Hematopoietic multipotent progenitor cell treated with erythropoietin and hydrocortisone succinate and interleukin-3 and kit ligand, for 17 days (in vitro differentiated cells): ENCODE measurements around the gene FHIT.

ENCODE experiments used
- DNase-seq: peaks from one replicate; pipeline ENCODE4 v3.0.0-alpha.2; 2015; ENCODE audit warnings: low spot score

Gene FHIT

DNA sequence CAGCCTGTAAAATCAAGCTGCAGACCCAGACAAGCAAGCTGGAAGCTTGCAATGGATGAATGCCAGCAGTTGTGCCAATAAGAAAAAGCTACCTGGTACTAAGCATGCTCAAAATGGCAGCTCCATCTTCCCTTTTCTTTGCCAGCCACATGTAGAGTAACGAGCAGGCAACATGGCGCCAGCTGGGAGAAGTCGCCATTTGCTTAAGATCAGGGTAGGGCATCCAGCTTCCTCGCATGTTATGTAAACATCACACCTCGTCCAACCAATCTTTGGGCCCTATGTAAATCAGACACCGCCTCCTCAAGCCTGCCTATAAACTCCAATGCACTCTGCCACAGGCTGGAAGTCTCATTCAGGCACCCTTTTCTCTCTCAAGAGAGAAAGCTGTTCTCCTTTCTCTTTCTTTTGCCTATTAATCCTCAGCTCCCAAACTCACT, 973.9 kb downstream of the FHIT start:
- no peak for DNase-seq

DNA sequence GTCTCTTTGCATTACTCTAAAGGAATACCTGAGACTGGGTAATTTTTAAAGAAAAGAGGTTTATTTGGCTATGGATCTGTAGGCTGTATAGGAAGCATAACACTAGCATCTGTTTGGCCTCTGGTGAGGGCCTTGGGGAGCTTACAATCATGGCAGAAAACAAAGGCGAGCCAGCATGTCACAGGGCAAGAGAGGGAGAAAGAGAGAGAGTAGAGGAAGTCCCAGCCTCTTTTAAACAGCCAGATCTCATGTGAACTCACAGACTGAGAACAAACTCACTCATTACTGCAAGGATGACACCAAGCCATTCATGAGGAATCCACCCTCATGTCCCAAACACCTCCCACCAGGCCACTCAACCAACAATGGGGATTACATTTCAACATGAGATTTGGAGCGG, 974.6 kb downstream of the FHIT start:
- DNase-seq: no peak

DNA sequence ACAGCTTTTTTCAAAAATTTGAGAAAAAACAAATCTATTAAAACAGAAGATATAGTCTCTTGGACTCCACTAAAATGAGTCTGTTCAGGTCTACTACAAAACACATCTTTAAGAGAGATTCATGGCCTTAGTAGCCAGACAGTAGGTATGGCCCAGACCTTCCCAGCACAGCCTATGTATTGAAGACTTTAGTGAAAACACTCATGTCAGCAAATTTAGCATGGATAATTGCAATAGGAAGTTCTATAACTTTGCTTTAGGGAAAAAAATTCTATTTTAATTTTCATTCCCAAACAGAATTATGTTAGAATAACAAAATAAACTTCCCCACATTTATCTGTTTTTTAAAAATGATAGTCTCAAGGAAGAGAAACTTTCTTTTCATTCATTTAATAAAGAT, 976.6 kb downstream of the FHIT start:
- DNase-seq: no peak

DNA sequence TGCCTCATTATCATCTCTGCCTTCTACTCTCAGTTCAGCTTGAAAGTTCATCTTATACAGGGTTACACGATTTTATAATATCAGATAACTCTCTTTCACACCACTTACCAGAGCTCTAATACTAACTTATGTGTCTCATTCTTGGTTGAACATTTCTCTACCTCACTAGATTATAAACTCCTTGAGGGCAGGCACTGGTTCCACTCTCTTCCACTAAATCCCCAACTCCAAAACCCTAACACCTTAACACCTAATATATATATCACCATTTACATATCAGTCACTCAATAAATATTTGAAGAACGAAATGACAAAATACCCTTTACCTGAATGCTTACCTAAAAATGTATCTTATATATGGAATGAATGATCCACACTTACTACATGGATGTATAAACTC, 977.2 kb downstream of the FHIT start:
- no peak for DNase-seq

DNA sequence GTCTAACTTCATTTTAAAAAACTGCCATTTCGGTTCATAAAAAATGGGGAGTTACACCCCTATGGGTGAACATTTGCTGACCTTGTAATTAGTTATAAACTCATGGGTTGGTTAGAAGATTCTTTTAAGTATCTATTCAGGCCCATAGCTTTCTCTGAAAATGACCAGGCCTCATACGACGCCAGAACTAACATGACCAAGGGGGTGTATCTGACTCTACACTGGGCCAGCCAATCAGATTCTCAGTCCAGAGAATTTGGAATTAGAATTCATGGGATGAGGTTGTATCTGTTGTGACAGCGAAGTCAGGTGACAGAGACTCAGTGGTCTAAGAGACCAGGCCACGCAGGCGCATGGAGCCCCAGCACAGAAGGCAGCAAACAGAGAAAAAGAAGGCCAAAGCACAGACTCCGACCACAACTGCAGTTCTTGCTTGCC, 981.4 kb downstream of the FHIT start:
- DNase-seq: no peak

DNA sequence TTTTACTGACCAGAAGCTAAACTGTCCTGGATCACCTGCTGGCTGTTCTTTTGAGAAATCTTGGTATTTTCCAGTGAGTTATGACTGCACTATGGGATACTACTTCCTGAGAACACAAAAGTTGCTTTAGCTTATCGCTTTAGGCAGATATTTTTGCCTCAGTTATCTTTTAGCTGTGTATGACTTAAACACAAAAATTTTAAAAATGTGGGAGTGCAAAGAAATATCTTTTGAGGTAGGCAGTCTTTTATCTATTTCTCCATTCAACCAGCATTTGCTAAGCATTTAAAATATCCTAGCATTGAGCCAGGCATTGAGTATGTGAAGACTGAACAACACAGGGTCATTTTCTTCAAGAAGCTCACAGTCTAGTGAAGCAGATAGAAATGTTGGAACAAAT, 981.9 kb downstream of the FHIT start:
- DNase-seq: no peak

DNA sequence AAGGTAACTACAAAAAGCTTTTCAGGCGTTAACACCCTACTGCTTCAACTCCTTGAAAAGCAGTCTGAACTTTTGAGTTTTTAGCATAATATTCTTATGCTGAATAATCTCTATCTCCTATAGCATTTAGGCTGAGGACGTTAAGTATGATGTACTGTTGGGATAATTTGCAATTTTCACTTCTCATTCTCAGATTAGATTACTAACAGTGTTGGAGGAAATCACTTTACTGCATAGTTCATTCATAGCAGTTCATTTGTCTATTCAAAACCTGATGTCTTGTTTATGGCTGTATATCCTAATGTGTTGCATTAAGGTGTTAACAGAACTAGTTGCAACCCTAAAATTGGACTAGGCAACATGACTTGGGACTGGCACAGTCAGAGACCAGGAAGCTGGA, 983.1 kb downstream of the FHIT start:
- DNase-seq: no peak

DNA sequence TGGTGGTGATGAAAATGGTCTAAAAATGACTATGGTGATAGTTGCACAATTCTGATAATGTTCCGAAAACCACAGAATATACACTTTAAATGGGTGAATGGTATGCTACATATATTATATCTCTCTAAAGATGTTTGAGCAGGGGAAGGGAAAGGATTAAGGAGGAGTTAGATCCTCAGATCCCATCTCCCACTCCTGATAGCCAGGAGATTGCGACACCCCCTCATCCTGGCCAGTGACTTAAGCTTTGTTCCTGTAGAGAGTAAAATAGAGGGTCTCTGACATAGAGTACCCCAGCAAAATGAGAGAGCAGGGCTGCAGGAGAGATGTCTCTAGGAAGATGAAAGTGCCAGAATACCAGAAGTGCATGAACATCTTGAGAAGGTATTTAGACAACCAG, 984.8 kb downstream of the FHIT start:
- DNase-seq: no peak

DNA sequence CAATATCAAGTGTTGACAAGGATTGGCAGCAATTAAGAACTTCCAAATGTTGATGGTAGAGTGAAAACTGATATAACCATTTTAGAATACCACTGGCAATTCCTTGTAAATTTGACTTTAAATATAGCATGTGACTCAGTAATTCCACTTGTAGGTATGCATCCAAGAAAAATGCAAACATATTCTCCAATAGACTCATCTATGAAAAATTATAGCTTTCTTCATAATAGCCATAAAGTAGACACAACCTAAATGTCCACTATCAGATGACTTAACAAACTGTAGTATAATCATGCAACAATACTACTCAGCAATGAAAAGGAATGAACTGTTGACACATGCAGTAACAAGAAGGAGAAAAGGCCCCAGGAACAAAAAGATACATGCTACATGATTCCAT, 988.1 kb downstream of the FHIT start:
- DNase-seq: no peak

DNA sequence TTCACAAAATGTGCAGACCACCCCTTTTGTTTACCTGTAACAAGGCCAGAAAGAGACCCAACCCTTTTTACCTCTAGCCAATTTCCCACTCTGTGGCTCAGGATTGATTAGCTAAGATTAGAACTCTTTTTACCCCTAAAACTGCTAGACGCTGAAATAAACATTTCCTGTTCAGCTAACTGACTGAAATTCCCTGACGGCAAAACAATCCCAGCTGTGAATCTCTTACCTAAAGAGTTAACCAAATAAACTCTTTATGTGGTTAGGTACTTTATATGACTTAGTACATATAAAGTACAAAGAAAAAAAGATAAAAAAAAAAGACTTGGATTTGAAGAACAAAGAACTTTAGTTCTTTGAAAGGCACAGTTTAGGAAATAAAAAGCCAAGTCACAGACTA, 988.7 kb downstream of the FHIT start:
- DNase-seq: no peak

DNA sequence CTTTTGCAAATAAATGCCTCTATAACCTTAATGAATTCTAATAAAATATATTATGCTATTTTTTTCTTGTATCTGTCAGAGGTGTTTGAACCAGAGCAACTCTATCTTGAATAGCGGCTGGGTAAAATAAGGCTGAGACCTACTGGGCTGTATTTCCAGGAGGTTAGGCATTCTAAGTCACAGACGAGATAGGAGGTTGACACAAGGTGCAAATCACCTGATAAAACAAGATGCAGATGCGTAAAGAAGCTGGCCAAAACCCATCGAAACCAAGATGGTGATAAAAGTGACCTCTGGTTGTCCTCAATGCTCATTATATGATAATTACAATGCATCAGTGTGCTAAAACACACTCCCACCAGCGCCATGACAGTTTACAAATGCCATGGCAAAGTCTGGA, 990.7 kb downstream of the FHIT start:
- DNase-seq: no peak

DNA sequence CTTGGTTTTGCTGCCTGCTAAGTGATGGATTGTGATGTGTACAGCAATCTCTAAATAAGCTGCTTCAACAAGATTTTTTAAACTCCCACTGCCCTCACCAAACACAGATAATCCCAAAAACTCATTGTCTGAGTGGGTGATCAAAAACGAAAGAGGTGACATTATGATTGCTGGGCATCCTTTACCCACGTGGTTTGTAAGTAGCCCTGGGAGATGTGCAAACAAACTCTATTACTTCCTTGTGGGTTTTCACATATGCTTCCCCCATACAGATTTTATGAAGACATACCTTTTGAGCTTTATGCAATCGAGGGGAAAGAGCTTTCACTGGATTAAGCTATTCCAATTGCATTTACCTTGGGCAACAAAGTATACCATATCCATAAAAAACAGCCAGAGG, 1000.4 kb downstream of the FHIT start:
- DNase-seq: no peak

DNA sequence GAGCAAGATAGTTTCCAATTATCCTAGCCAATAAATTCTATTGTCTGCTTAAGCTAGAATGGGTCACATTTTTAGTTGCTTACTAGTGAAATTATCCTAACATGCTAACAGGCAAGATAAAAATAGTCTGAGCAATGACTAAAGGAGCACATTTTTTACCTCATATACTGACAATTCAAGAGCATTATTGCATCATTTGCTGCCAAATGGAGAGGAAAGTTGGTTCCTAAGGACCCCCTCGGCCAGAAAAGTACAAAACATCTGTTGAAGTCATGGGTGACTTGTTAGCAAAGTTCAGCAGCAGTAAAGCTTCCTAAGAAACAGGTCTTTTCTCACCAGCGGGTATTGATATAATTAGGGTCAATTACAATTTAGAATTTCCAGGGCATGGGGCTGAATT, 1001.0 kb downstream of the FHIT start:
- DNase-seq: no peak

DNA sequence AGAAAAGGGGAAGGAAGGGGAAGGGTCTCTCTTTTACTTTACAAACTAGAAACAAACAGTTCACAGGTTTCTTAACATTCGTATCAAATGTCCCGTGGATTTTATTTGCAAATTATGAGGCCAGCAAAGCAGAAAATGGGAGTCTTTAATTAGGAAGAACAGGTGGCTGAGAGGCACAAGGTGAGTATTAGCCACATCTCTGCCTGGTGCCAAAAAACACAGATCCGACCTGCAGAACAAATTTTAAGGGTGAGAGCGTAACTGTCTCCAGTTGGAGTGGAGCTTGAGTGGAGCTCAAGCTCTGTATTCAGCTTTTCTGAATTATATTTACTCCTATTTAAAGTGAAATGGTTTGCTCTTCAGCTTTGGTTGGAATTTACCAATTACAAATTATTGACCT, 1004.9 kb downstream of the FHIT start:
- no peak for DNase-seq

DNA sequence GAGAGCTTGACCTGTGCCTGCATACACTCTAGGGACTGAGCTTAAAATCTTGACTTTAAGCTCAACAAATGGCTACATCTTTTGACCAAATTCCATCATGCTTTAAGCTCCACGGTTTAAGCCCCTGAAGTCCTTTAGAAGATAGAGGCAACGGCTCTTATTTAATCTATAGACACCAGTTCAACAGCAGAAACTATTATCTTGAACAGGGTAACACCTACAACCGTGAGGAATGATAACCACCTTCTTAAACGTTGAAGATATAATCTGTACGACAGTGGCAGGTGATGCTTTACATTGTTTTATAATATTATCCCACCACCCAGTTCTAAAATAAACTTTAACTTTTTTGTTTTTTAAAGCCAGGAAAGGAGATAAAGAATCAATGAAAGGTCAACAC, 1007.8 kb downstream of the FHIT start:
- DNase-seq: no peak

DNA sequence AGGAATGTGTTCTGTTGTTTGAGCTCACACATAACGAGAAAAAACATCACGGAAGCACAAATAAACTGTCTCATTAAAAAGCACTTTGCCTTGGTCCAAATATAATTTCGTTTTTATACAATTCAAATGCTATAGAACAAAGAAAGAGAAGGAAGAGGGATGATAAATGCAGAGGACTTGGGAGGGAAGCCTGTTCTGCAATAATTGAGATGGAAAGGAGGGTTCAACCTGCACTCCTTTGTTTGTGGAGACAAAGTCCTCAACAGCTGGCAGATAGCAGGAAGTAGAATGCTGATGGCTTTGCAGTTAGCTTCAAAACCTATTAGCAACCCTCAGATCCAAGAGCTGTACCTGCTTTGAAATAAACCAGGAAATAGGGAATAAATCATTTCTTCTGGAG, 1010.8 kb downstream of the FHIT start:
- no peak for DNase-seq

DNA sequence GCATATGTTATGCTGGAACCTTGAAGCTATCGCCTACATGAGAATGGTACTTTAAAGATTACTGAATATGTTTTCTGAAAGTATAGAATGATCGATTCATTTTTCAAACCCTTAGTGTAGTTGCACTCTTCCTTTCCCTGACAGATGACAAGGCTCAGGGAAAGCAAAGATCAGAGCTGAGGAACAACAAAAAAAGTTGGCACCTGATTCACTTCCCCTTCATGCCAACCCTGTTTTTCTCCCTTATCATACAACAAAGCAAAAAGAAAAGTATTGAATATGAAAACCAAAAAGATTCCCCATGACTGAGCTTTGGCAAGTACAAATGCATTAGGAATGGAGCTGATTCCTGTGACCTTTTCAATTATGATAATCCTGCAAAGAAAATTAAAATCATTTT, 1012.7 kb downstream of the FHIT start:
- DNase-seq: no peak

DNA sequence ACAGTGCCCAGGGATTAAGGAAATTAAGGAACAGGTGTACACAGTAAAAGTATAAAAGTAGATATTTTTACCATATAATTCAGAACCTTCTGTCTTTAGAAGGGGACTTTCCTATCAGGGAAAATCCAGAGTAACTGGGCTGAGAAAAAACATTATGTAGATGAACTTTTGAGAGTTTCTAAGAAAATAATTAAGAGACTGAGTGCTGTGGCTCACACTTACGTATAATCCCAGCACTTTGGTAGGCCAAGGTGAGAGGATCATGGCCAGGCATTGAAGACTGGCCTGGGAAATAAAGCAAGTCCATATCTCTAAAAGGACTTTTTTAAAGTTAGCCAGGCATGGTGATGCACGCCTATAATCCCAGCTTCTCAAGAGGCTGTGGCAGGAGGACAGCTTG, 1021.8 kb downstream of the FHIT start:
- DNase-seq: no peak

DNA sequence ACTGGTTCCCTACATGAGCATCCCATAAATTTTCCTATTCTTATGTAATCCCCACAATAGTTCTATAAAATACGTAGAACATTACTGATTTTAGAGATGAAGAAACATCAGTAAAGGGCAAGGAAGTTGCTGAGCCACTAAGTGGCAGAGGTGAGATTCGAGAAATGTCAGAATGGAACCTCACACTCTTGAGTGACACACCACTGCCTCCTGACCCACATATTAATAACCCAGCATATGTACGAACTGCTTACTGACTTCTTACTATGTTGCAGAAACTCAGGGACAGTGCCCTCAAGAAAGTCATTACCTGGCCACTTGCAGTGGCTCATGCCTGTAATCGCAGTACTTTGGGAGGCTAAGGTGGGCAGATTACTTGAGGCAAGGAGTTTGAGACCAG, 1022.4 kb downstream of the FHIT start:
- DNase-seq: no peak

DNA sequence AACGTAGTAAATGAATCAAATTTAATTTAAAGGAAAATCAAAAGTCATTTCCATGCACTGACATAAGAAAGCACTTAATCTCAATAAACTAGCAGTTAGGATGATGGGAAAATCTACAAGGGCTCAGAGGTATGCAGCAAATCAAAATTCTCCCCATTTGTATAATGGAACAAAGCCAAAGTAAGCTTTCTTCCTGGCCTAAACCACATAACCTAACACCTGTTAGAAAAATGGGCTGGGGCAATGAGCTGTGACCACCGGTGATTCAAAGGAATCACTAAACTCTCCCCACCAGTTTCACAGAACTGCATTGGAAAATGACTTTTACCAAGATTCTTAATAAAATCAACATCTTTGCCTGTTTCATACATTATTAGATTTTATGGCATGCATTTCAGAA, 1024.3 kb downstream of the FHIT start:
- no peak for DNase-seq

DNA sequence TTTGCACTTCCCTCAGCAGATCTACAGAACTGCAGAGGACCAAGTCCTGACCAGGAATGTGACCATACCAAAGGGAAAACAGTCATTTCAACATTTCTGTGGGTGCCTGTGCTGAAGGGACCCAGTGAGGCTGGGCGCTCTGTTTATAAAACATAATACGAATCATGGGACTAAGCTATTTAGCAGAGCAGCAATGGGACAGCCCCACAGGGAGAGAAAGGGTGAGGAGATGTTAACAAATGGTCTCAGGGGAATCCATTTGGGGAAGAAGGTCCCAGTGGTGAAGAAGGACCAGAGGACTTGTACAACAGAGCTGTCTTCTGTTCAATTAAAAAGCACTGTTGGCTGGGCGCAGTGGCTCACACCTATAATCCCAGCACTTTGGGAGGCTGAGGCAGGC, 1025.4 kb downstream of the FHIT start:
- DNase-seq: no peak

DNA sequence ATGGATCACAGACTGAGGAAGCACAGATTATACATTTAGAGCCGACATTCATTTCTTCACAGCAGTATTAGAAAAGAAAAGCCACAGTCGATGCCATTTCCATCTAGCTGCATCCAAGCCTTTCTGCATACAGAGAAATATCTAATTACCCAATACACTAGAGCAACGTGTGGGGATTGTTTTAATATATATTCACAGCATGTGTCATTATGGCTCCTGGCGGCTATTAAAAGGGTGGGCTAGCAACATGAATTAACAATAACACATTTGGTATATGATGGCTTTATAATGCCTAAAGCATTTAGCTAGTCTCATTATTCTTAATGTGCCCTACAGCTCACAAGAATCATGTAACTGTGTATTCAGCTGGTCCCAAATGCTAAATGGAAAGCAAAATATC, 1030.5 kb downstream of the FHIT start:
- DNase-seq: no peak

DNA sequence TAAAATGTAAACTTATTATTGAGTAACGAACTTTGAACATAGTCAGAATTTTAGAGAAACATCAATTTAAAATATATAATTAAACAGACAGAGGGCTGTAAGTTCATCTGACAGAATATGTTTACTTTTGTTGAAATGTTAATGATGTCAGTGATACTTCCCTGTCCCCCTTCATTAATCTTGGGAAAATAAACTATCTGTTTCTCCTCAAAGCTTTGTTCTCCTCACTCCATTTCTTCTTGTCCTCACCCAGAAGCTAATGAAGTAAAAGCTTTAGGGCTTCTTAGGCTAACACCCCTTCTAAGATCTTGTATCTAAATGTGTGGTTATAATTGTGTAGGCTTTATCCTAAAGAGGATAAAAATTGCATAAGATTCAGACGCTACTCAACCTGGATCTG, 1031.8 kb downstream of the FHIT start:
- DNase-seq: no peak

DNA sequence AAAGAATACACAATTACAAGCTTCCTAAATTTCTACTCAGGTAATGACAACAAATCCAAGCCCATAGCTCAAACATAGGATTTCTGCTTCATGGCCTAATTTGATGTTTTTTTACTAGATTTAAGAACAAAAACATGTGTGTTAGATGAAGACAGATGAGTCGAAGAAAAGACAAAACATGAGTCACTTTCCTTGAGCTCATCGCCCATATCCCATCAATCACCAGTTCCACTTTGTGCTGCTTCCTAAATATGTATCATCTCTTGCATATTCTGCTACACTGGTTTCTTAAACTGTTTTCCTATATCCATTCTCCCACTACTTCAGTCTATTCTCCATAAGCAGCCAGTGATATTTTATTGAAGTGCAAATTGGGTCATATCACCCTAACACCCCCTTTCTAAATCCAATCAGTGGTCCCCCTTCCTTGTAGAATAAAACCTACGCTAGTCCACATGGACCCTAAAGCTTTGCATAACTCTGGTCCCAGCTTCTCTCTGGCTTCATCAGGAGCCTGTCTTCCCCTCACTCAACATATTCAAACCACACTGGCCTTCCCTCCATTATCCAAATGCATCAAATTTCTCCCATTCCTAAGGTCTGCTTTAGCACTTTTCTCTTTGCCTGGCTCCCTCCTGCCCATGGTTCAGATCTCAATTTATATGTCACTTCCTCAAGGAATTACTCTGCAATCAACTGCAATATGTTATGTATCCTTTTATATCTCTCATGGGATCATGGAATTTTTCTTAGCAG, 1033.9 kb downstream of the FHIT start:
- no peak for DNase-seq
